Measurements from ENCODE around the gene ARHGAP28.

Gene ARHGAP28

DNA sequence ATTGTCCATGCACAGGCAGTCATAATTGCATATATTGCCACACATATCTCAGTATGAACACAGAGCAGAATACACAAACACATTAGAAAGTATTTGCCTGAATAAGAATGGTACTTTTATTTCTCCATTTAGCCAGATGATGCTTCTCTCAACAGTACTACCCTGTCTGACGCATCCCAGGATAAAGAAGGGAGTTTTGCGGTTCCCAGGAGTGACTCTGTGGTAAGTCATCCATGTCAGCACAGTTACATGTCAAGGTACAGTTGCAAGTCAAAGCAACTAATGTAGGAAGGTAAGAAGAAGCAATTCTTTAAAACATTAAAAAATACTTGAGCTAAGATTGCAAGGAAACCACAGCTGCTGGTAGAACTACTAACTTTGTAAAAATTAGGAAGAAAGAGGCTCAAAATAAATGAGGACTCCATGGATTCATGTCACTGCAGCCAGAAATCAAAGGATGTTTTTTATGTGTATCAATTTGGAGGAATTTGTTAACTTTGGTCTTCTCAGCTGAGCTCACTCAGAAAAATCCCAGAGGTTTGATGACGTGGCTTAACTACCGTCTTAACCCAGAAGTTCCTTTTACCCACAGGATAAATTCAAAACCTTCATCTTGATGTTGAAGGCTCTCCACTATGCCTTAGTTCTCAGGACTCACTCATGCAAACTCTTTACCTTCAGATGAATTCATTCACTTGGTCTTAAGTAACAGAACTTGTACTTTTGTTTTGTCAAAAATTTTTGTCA is 130.3 kb downstream of the ARHGAP28 start:
- FAIRE-seq, result no peak

GRCh38 chr18:6860804-6861448 is 131.4 kb downstream of the ARHGAP28 start:
- FAIRE-seq, result no peak
- DNase-seq (ENCODE audit: insufficient read length, low spot score), result no peak

More for the DNA sequence above, 130.3 kb downstream of the ARHGAP28 start:
- DNase-seq (ENCODE audit: insufficient read length, low spot score), result no peak

DNA sequence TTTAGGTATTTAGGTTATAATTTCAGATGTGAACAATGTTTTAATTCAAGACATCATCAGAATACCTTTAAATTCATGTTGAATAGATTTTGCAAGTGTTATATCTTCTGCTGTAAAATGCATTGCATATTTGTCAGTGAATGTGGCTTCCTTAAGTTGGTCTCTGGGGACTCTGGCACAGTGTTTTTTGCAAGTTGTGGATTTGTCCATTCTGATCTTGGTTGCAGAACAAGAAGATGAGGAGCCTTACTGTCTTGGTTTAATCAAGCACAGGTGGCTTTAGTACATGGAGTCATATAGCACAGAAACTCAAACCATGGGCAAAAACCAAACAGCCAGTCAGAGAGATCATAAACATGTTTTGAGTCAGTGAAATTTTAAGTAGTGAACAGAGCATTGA is 135.7 kb downstream of the ARHGAP28 start:
- FAIRE-seq (no peak), DNase-seq (ENCODE audit: insufficient read length, low spot score) (no peak)

- DNase-seq (ENCODE audit: insufficient read length, low spot score) (no peak), FAIRE-seq (no peak)
Observed at GRCh38 chr18:6866552-6867085, 137.1 kb downstream of the ARHGAP28 start.

DNA sequence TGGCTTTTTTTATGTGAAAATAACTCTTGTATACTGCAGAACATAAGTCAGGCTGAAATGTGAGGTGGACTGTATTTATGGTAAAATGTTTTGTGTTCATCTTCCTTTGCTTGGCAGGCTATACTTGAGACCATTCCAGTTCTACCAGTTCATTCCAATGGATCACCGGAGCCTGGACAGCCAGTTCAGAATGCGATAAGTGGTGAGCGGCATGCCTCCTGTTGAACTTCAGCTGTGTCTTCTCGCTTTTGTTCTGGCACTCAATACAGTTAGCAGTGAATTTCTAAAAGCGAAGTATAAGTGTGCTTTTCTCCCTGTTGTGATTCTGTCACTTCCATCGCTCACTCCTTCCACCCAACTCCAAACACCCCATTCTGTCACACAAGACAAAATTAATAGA is 138.5 kb downstream of the ARHGAP28 start:
- no peak for DNase-seq (ENCODE audit: insufficient read length, low spot score)
- FAIRE-seq, result no peak

- FAIRE-seq (no peak), DNase-seq (ENCODE audit: insufficient read length, low spot score) (no peak)
Observed at GRCh38 chr18:6871566-6871965, 142.1 kb downstream of the ARHGAP28 start.

DNA sequence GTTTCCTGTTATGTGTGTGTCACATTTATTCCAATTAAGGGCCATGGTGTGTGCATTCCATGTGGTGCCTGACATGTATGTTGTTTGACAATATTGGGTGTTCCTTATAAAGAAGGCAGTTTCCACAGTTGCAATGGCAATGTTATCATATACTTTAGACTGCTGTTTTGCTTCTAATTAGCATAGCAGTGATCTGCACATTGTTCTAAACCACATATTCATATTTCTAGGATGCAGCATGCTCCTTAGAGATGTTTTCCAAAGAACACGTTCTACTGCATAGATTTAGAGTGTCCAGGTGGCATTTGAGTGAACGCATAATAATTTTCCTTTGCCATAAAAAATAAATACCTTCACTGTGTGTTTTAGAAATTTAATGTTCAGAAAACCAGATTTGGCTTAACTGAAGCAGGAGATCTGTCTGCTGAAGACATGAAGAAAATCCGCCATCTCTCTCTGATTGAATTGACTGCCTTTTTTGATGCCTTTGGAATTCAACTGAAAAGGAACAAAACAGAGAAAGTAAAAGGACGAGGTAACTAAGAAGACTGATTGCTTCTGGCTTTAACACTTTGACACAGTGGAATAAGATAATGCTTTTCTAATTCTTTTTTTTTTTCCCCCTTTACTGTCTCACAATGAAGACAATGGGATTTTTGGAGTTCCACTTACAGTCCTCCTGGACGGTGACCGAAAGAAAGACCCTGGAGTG is 143.7 kb downstream of the ARHGAP28 start:
- no peak for DNase-seq (ENCODE audit: insufficient read length, low spot score)
- FAIRE-seq, result peak; percentile 13

GRCh38 chr18:6874315-6874714 is 144.8 kb downstream of the ARHGAP28 start:
- FAIRE-seq, result no peak
- no peak for DNase-seq (ENCODE audit: insufficient read length, low spot score)

- no peak for DNase-seq (ENCODE audit: insufficient read length, low spot score)
- FAIRE-seq, result no peak
Observed at GRCh38 chr18:6875749-6876148, 146.2 kb downstream of the ARHGAP28 start.

- DNase-seq (ENCODE audit: insufficient read length, low spot score) (no peak), FAIRE-seq (no peak)
Observed at GRCh38 chr18:6876641-6877041, 147.1 kb downstream of the ARHGAP28 start.

GRCh38 chr18:6877288-6877687 is 147.8 kb downstream of the ARHGAP28 start:
- no peak for DNase-seq (ENCODE audit: insufficient read length, low spot score)
- no peak for FAIRE-seq

DNA sequence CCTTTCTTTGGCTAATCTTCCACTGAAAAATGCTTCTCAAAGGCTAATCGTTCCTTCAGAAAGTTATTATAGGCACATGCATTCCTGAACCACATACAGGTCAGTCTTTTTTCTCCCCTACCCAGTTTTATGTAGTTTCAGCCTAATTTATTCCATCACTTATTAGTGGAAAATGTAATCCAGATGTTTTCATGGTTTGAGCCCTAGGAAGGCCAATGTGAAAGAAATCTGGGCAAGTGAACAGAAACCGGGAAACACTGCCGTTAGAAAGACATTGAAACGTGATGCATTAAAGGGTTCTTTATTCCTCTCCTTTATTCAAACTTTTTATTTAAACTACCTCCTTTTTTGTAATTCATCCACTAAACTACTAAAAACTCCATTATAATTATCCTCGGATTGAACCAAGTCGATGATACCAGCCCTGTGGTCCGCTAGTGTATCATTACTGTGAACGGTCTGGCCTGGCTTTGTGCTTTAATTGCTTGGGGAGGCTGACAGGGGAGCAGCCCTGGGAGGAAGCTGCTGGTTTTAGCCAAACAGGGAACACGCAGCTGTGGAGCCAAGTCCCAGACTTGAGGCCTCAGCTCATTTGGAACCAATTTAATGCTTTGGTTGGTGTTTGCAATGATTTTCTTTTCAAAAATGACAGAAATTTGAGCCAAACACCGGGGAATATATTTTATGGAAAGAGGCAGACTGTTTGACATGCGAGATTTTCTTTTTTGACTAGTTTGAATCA is 149.2 kb downstream of the ARHGAP28 start:
- FAIRE-seq, result no peak
- no peak for DNase-seq (ENCODE audit: insufficient read length, low spot score)

DNA sequence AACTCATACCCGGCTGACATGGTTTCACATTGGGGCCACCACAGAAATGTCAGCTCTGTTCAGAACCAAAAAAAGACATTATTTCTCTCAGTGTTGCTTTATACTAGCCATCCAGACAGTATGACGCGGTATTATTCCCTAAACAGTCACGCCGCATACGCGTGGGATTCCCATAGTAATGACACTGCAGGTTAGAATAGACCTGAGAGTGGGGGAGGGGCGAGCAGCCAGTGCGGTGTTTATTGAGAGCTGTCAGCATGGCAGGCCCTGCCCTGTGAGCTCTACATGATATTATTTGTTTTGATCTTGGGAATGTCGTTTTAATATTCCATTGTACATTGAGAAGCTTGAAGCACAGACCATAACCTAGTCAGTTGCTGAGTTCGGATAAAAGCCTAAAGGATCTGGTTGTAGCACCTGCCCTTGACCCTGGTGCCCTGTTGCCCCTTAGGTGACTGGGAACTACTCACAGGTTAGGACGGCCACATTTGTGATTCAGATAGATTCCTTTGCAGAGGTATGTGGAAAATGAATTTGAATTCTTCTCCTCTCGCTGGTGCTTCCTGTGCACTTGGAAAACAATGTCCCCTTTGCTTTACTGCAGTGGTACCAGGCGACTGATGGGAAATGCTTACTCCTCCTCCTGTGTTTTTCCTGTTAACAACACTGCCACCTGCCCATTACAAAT is 150.1 kb downstream of the ARHGAP28 start:
- no peak for FAIRE-seq

GRCh38 chr18:6881034-6881820 is 151.7 kb downstream of the ARHGAP28 start:
- DNase-seq (ENCODE audit: insufficient read length, low spot score) (no peak), FAIRE-seq (no peak)

More for the DNA sequence above, 150.1 kb downstream of the ARHGAP28 start:
- no peak for DNase-seq (ENCODE audit: insufficient read length, low spot score)

DNA sequence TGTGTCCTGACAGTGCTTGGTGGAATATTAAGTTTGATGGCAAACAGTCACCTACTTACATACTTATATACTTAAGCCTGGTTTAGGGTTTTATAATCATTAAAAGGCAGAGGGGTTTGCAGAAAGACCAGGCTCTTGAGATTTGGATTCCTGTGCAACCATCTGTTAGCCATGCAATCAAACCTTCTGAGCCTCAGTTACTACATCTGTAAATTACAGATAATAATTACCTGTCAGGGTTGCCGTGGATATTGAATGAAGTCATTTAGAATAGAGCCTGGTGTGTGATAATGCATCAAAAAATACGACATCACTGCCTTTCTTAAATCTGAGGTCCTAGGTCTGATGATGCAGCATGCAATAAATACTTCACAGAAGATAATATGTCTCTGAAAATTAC is 152.9 kb downstream of the ARHGAP28 start:
- FAIRE-seq, result no peak
- DNase-seq (ENCODE audit: insufficient read length, low spot score), result no peak

GRCh38 chr18:6885006-6885481 is 155.5 kb downstream of the ARHGAP28 start:
- FAIRE-seq (no peak), DNase-seq (ENCODE audit: insufficient read length, low spot score) (no peak)

DNA sequence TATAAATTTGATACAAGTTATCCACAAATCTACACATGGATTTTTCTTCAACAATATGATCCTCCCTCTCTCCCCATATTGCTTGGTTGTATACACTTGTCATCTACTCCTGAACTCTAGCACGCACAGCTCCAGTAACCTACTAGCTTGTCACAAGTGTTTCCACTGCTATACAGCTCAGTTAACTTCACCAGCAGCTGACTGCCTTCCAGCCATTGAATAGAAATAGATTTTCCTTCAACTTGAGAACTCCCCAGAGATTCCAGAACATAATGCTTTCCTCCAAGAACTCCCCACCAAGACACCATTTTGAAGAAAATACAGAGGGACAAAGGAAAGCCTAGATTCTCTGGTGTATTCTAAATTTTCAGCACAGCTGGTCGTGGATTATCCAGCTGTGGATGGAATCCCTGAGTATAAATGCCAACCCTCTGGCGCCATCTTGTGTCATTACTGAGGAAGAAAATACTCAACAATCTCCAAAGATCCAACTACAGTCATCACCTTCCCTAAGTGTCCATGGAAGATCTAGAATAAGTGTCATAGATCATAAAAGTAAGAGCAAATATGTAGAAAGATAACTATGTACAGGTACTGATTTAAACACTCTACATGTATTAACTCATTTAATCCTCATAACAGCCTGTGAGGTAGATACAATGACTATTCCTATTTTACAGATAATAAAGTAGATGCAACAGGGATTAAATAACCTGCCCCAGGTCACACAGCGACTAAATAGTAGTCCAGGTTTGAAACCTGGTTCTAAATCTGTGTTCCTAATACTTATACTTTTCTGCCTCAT is 156.7 kb downstream of the ARHGAP28 start:
- peak; percentile 56 for DNase-seq (ENCODE audit: insufficient read length, low spot score)
- no peak for FAIRE-seq

- FAIRE-seq, result no peak
- DNase-seq (ENCODE audit: insufficient read length, low spot score), result no peak
Observed at GRCh38 chr18:6886797-6887330, 157.3 kb downstream of the ARHGAP28 start.

All from HTR-8/SVneo (cell line).